Immature natural killer cell (primary cell): ENCODE results near the gene FAM78B. TPM values are rescaled to one million over a fixed set of nuclear protein-coding genes. Genes with fewer than 3 reads are reported as not detected.

Source experiments
- DNase-seq, 3 donors: peaks; one replicate each; pipeline ENCODE4 v3.0.0; 2022; ENCODE audit warnings: mixed read lengths in 1 of 3
- H3K27ac Mint-ChIP-seq, 6 donors: one replicate each; pipeline ENCODE4 v1.8.0; 2020; ENCODE audit warnings: mixed read lengths in 6 of 6, mild to moderate bottlenecking in 5 of 6, inconsistent platforms in 4 of 6, moderate library complexity in 3 of 6
- H3K27me3 Mint-ChIP-seq, 3 donors: one replicate each; pipeline ENCODE4 v1.8.0; 2020 to 2021; ENCODE audit warnings: low read depth in 3 of 3, mild to moderate bottlenecking in 3 of 3, mixed read lengths in 3 of 3, moderate library complexity in 3 of 3, inconsistent platforms in 1 of 3
- H3K36me3 Mint-ChIP-seq, 3 donors: one replicate each; pipeline ENCODE4 v1.8.0; 2020; ENCODE audit warnings: mixed read lengths in 3 of 3, inconsistent platforms in 2 of 3, mild to moderate bottlenecking in 2 of 3
- H3K4me1 Mint-ChIP-seq, 2 donors: one replicate each; pipeline ENCODE4 v1.8.0; 2020; ENCODE audit warnings: inconsistent platforms in 2 of 2, mild to moderate bottlenecking in 2 of 2, mixed read lengths in 2 of 2, moderate library complexity in 1 of 2
- H3K4me3 Mint-ChIP-seq, 5 donors: one replicate each; pipeline ENCODE4 v1.8.0; 2020; ENCODE audit warnings: mild to moderate bottlenecking in 5 of 5, mixed read lengths in 5 of 5, inconsistent platforms in 3 of 5, moderate library complexity in 3 of 5
- H3K9me3 Mint-ChIP-seq, 6 donors: one replicate each; pipeline ENCODE4 v1.8.0; 2020; ENCODE audit warnings: mild to moderate bottlenecking in 6 of 6, mixed read lengths in 6 of 6, inconsistent platforms in 4 of 6, moderate library complexity in 3 of 6
- polyA plus RNA-seq, 3 donors: library from polyadenylated mRNA; unstranded; fragments of 300-500 nt; fragmentation: Illumina TruSeq; gene quantifications; one replicate each; pipeline ENCODE4 v1.2.3, GENCODE V29; 2021

Gene FAM78B, protein sequence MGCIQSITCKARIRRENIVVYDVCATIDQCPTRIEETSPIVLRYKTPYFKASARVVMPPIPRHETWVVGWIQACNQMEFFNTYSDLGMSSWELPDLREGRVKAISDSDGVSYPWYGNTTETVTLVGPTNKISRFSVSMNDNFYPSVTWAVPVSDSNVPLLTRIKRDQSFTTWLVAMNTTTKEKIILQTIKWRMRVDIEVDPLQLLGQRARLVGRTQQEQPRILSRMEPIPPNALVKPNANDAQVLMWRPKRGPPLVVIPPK
- polyA plus RNA-seq: not detected

DNA sequence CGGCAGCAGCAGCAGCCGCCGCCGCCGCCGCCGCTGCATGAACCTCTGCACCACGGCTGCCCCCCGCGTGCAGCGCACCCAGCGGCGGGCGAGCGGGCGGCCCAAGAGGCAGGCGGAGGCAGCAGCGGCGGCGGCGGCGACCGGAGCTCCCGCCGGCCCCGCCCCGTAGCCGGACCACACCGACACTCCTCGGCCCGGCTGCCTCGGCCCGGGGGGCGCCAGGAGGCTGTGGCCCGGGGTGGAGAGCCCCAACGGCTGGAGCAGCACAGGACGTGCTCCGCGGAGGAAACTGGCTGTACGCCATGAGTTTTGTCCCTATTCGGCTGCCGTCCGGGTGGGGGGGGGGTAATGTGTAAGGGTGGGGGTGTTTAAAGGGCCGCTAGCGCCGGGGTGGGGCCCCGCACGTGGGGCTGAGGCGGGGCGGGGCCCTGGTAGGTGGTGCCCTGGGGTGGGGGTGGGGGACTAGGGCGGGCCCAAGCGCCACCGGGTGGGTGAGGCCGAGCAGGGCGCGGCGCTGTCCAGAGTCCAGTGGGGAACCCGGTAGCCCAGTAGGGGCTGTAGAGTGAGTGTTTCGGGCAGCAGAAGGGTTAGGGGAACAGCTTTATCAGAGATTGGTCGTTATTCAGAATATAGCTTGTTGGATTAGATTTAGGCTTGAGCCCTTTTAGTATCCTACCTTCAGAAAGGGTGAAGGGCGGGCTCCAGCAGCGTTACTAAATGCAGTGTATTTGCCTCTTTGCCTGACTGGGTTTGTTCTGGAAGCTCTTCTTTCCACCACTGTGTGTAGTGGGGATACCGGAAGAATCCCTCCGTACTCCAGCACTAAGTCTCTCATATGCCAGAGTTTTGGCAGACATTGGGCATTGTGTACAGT is at the start of gene FAM78B:
Gene FAM78B, minus strand, starts transcription at position 304 of the 874 bp plus-strand sequence. CDS start 753 bp downstream, outside the sequence.
- peaks cover 6 to 37% (median 18%) of the 10 kb centered on the region in 3 donors for H3K27me3 Mint-ChIP-seq
- H3K4me3 Mint-ChIP-seq: peak within 1 kb of the TSS; percentile 38 to 74 (median 65)
- H3K36me3 Mint-ChIP-seq: no peaks in the 10 kb centered on the region
- peaks cover 9% of the 10 kb centered on the region in 2 donors for H3K4me1 Mint-ChIP-seq
- H3K27ac Mint-ChIP-seq: no peak within 1 kb of the TSS
- no peaks in the 10 kb centered on the region for H3K9me3 Mint-ChIP-seq
- peak; percentile 2 to 19 (median 12) for DNase-seq

DNA sequence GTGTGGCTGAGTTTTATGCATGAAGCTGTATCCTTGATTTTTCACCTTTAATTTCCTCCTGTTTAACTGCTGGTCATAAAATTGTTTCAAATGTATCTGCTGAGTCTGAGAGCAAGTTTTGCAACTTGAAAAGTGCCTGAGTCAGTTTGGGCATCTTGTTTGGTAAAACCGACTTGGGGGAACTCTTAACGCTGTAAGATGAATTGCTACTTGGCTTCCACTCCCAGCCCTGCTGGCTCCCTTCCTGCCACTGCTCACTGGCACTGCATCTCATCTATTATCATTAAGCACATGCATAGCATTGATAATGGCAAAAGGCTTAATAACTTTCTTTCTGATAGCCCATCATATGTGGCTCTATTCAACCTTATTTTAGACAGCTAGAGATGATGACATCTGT is 35.7 kb upstream of the FAM78B start:
- no peaks in the 10 kb centered on the region for H3K36me3 Mint-ChIP-seq
- no peak overlapping the region for H3K4me3 Mint-ChIP-seq
- peaks cover 0 to 9% (median 0%) of the 10 kb centered on the region in 6 donors for H3K9me3 Mint-ChIP-seq
- peaks cover 0 to 3% (median 2%) of the 10 kb centered on the region in 3 donors for H3K27me3 Mint-ChIP-seq
- H3K4me1 Mint-ChIP-seq: no peaks in the 10 kb centered on the region
- H3K27ac Mint-ChIP-seq: no peak overlapping the region
- no peak for DNase-seq

DNA sequence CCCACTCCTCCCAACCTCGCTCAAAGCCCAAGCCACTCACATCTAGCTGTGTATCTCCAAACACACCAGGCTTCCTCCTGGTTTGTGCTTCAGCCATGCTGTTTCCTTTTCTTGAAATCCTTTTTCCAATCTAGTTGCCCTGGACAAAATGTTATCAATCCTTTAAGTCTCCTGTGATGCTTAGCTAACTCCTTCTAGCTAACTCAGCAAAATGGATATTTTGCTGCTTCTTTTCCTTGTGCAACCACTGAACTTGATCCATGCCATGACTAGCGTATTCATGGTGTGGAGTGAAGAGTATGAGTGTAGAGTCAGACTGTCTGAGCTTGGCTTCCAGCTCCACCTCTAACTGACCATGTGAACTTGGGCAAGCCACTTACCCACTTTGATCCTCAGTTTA is 33.9 kb upstream of the FAM78B start:
- Mint-ChIP-seq H3K27me3 (peaks cover 2 to 4% (median 3%) of the 10 kb centered on the region in 3 donors), H3K4me3 (no peak overlapping the region), H3K27ac (no peak overlapping the region), H3K4me1 (no peaks in the 10 kb centered on the region), H3K9me3 (peaks cover 0 to 2% (median 0%) of the 10 kb centered on the region in 6 donors), H3K36me3 (no peaks in the 10 kb centered on the region)
- no peak for DNase-seq

DNA sequence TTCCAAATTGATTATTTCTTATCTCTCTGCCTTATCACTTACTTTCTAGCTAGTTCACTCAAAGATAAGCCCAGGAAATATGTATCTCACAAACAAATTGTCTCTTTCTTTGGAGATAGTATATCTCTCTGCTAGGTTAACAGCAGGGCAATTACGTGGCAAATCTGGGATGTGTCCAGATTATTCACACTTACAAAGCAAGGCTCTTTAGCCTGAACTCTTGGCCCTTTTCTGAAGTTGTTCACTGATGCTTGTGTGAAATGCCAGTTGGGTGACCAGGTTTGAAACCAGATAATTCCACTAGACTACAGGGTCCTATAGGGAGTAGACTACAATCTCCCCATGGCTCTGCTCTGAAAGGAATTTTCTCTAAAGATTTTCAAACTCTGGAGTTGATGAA is 30.8 kb upstream of the FAM78B start:
- no peak for DNase-seq
- Mint-ChIP-seq H3K27ac (no peak overlapping the region), H3K36me3 (no peaks in the 10 kb centered on the region), H3K4me1 (no peaks in the 10 kb centered on the region), H3K4me3 (no peak overlapping the region), H3K27me3 (peaks cover 0 to 9% (median 2%) of the 10 kb centered on the region in 3 donors), H3K9me3 (no peaks in the 10 kb centered on the region)

DNA sequence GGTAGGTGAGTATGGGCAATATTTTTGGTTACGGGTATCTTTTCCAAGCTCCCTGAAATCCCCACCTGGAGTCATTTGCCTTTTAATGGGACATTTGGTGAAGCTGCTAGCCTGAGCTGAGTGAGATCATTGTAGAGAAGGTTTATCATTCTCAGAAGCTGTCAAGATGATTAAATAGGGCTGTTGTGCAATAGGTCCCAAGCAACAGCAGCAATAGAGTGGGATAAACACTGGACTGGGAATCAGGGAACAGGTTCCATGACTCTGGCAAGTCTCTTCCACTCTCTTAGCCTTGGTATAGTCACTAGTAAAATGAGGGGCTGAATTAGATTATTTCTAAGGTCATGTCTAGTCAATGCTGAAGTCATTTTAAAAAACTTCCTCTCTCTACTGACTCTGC is 30.3 kb upstream of the FAM78B start:
- no peak overlapping the region for H3K4me3 Mint-ChIP-seq
- no peaks in the 10 kb centered on the region for H3K9me3 Mint-ChIP-seq
- H3K36me3 Mint-ChIP-seq: no peaks in the 10 kb centered on the region
- H3K27me3 Mint-ChIP-seq: peaks cover 0 to 7% (median 2%) of the 10 kb centered on the region in 3 donors
- no peak overlapping the region for H3K27ac Mint-ChIP-seq
- no peak for DNase-seq
- H3K4me1 Mint-ChIP-seq: no peaks in the 10 kb centered on the region

DNA sequence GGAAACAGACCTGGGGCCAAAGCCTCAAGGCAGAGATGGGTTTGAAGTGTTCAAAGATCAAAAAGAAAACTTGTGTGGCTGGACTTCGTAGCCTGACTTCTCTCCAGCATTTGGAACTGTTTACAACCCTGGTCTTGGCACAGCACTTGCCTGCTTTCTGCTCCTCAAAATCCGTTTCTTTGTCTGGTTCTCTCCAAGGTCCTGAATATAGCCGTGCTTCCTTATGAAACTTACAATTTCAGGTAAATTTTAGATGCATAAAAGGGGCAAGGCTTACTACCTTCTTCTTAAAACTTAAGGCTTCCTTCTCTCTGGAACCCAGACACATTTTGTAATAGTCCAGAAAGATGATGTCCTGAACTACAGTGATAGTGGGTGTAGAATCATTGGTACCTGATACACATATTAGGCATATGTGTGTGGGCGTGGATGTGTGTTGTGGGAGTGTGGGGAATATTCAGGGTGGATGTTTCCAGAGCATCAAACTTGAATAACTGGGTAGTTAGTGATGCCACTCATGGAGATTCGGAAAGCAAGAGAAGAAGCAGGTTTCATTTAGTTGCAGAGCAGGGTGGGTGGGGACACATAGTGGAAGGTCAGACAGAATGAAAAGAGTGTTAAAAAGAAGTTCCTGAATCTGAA is 26.4 kb upstream of the FAM78B start:
- H3K27me3 Mint-ChIP-seq: peaks cover 1 to 9% (median 2%) of the 10 kb centered on the region in 3 donors
- no peaks in the 10 kb centered on the region for H3K36me3 Mint-ChIP-seq
- no peak overlapping the region for H3K4me3 Mint-ChIP-seq
- no peaks in the 10 kb centered on the region for H3K9me3 Mint-ChIP-seq
- DNase-seq: no peak
- H3K27ac Mint-ChIP-seq: no peak overlapping the region
- no peaks in the 10 kb centered on the region for H3K4me1 Mint-ChIP-seq

DNA sequence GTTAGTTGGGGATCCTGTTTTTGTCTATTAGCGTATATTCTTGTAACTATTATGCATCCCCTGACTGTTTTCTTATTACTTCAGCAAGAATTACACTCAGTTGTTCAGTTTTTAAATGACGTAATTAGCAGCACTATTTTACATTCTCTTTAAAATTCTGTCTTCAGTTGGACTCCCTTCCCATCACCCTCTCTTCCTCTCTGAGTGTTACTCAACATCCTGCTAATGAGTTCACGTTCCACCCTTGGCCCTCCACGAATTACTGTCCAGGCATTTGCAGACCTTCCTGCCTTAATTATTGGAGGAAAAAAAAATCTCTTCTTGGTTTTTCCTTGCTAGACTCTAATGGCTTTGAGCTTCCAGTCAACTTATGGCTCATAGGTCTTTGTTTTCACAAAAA is 23.6 kb upstream of the FAM78B start:
- Mint-ChIP-seq H3K4me1 (no peaks in the 10 kb centered on the region), H3K9me3 (no peaks in the 10 kb centered on the region), H3K36me3 (no peaks in the 10 kb centered on the region), H3K27me3 (peaks cover 0 to 7% (median 1%) of the 10 kb centered on the region in 3 donors), H3K4me3 (no peak overlapping the region), H3K27ac (no peak overlapping the region)
- DNase-seq: no peak

DNA sequence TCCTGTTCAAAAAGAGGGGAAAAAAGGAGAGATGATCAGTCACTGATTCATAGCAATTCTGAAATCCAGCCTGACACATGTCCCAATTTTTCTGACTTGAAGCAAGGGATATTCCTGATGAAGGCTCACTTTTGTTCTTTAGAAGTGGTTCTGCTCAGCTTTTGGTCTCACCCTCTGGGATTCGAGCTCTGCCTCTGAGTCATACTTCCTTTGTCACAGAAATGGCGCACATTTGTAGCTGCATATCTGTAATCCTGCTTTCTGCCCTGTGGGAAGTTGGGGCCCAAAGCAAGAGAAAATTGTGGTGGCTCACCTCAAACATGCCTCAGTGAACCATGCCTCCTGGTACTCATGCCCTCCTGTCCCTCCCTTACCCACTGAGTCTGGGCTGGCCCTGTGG is 22.3 kb upstream of the FAM78B start:
- H3K27ac Mint-ChIP-seq: no peak overlapping the region
- peaks cover 0 to 7% (median 3%) of the 10 kb centered on the region in 3 donors for H3K27me3 Mint-ChIP-seq
- H3K4me1 Mint-ChIP-seq: no peaks in the 10 kb centered on the region
- no peak overlapping the region for H3K4me3 Mint-ChIP-seq
- no peak for DNase-seq
- H3K9me3 Mint-ChIP-seq: no peaks in the 10 kb centered on the region
- H3K36me3 Mint-ChIP-seq: no peaks in the 10 kb centered on the region

DNA sequence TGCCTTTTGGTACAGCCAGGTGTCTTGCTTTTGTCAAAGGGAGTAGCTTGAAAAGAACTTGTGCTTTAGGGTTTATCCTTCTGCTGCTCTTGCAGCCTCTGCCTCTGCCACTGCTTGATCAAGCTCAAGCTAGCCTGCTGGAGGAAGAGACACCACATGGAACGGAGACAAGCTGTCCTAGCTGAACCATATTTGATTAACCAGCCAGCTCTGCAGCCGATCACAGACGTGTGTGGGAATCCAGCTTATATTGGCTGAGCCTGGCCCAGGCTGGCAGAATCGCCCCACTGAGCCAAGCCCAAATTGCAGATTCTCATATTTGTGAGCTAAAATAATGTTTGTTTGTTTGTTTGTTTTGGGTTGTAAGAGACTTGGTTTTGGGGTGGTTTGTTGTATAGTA is 18.7 kb upstream of the FAM78B start:
- DNase-seq: no peak
- Mint-ChIP-seq H3K36me3 (no peaks in the 10 kb centered on the region), H3K4me3 (no peak overlapping the region), H3K4me1 (no peaks in the 10 kb centered on the region), H3K27ac (no peak overlapping the region), H3K9me3 (no peaks in the 10 kb centered on the region), H3K27me3 (peaks cover 0 to 3% (median 3%) of the 10 kb centered on the region in 3 donors)

DNA sequence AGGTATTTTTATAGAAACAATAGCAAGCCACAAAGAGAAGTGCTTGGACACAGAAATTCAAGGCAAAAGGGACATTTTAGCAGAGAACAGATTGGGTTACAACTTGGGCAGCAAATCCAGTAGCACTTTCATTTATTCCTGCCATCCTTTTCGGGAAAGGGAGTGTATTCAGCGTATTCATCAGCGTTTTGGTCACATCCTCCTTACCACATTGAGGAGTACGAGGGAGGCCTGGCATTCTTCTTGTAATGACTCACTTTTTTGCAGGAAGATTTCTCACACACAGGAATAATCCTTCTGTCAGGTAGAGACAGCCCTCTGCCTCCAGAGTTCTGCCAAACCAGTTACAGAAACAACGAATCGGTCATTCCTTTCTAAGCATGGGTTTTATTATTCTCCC is 18.1 kb upstream of the FAM78B start:
- no peak for DNase-seq
- Mint-ChIP-seq H3K36me3 (no peaks in the 10 kb centered on the region), H3K9me3 (no peaks in the 10 kb centered on the region), H3K4me3 (no peak overlapping the region), H3K4me1 (no peaks in the 10 kb centered on the region), H3K27me3 (peaks cover 0 to 3% (median 3%) of the 10 kb centered on the region in 3 donors), H3K27ac (no peak overlapping the region)

DNA sequence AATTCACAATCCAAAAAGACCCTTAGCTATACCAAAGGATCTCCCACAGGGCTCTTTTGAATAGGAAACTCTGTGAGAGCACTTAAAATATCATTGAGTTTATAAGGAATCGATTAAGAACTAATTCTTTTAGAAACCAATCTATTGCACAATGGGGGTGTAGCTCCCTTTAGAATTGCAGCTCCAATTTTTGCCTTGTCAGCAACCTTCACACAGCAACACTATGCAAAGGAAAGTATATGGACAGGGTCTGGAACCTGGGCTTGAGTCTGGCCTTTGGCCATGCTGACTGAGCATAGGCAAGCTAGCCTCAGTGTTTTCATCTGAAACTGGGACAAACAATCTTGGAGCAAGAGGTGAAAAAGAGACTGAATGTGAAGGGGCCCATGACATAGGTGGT is 17.2 kb upstream of the FAM78B start:
- Mint-ChIP-seq H3K27me3 (peaks cover 0 to 3% (median 3%) of the 10 kb centered on the region in 3 donors), H3K27ac (no peak overlapping the region), H3K4me3 (no peak overlapping the region), H3K9me3 (no peaks in the 10 kb centered on the region), H3K36me3 (no peaks in the 10 kb centered on the region), H3K4me1 (no peaks in the 10 kb centered on the region)
- DNase-seq: no peak

DNA sequence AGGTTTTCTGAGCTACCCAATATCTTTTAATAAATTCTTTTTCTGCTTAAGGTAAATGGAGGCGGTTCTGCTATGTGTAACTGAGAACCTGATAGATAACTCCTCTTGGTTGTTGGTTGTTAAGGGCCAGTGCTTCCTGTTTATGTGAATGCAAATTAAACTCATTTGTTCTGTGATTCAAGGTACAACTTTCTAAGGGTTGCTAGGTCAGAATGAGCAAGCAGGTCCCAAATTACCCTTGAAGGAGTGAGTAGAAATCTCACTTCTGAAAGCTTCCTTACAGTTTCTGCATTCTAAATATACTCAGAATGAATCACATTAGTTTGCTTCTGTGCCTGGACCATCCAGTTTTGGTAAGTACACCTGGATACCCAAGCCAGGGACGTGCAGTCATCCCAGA is 15.5 kb upstream of the FAM78B start:
- DNase-seq: no peak
- H3K9me3 Mint-ChIP-seq: peaks cover 0 to 5% (median 0%) of the 10 kb centered on the region in 6 donors
- no peak overlapping the region for H3K27ac Mint-ChIP-seq

DNA sequence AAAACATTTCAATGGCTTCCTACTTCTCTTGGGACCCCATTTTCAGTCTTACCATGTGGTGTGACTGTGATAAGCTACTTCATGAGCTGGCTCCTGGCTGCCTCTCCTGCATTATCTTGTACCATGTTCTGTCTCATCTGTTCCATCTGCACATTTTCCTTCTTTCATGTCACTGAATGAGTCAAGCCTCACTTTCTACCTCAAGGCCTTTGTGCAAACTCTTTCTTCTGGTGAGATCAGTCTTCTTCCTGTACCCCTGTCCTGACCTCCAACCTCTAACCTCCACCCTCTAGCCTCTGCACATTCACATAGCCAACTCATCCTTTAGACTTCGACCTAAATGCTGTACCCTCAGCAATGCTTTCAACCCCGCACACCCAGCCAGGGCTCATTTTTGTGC is 9.6 kb upstream of the FAM78B start:
- peaks cover 0 to 5% (median 0%) of the 10 kb centered on the region in 6 donors for H3K9me3 Mint-ChIP-seq
- H3K36me3 Mint-ChIP-seq: no peaks in the 10 kb centered on the region

More for the DNA sequence above, 15.5 kb upstream of the FAM78B start:
- Mint-ChIP-seq H3K4me3 (no peak overlapping the region), H3K36me3 (no peaks in the 10 kb centered on the region), H3K27me3 (peaks cover 3 to 5% (median 4%) of the 10 kb centered on the region in 3 donors), H3K4me1 (no peaks in the 10 kb centered on the region)

DNA sequence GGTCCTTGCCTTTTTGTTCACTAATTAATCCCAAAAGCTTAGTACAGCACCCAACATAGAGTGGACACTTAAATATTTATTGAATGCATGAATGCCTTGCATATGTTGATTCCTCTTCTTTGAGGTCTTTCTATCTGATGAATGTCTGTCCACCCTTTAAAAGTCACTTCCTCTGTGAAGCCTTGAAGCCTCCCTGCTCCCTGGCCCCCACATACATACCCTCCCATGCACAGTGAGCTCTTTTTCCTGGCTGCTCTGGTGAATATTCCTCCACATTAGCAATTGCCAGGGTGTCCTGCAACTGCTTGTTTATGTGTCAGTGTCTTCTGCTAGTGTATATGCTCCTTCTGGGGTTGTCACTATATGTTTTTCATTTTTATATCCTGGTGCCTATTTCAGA is 8.2 kb upstream of the FAM78B start:
- Mint-ChIP-seq H3K27me3 (peaks cover 2 to 15% (median 13%) of the 10 kb centered on the region in 3 donors), H3K4me1 (no peaks in the 10 kb centered on the region), H3K4me3 (no peak overlapping the region), H3K9me3 (peaks cover 0 to 5% (median 0%) of the 10 kb centered on the region in 6 donors), H3K36me3 (no peaks in the 10 kb centered on the region), H3K27ac (no peak overlapping the region)
- DNase-seq: no peak

More for the DNA sequence above, 9.6 kb upstream of the FAM78B start:
- Mint-ChIP-seq H3K27me3 (peaks cover 2 to 11% (median 7%) of the 10 kb centered on the region in 3 donors), H3K4me1 (no peaks in the 10 kb centered on the region), H3K27ac (no peak overlapping the region), H3K4me3 (no peak overlapping the region)
- no peak for DNase-seq
